Mesenchymal stem cell (in vitro differentiated cells and primary cell): ENCODE results near the gene ZNF609.
"Not testable (repeated sequence)": the region's sequence is repeated elsewhere in the genome, so short reads cannot be mapped to it uniquely, and the experiment has no call there.

Experiments used
- DNase-seq: peaks from one replicate; pipeline ENCODE4 v3.0.0-alpha.2; 2013
- H2AFZ ChIP-seq: one replicate; pipeline ENCODE4 v1.6.1; 2013; ENCODE audit warnings: low read depth, mild to moderate bottlenecking, control low read depth, inconsistent platforms, low read length, moderate library complexity
- H2AK5ac ChIP-seq: 2 replicates; pipeline ENCODE4 v1.6.1; 2013; ENCODE audit warnings: low read length, moderate library complexity, mild to moderate bottlenecking, inconsistent platforms; ENCODE audit not compliant: severe bottlenecking
- H2BK120ac ChIP-seq: one replicate; pipeline ENCODE4 v1.6.1; 2013; ENCODE audit warnings: low read depth, mild to moderate bottlenecking, inconsistent platforms, low read length, moderate library complexity
- H2BK12ac ChIP-seq, 2 experiments: one replicate each; pipeline ENCODE4 v1.6.1; 2013; ENCODE audit warnings: inconsistent platforms in 2 of 2, low read length in 2 of 2, mild to moderate bottlenecking in 2 of 2, moderate library complexity in 2 of 2, control low read depth in 1 of 2
- H2BK15ac ChIP-seq: one replicate; pipeline ENCODE4 v1.6.1; 2013; ENCODE audit warnings: mild to moderate bottlenecking, low read depth, inconsistent platforms; ENCODE audit not compliant: poor library complexity, severe bottlenecking
- H2BK5ac ChIP-seq: 2 replicates; pipeline ENCODE4 v1.6.1; 2013; ENCODE audit warnings: low read depth, mild to moderate bottlenecking, low read length, control low read depth, inconsistent platforms; ENCODE audit not compliant: poor library complexity, severe bottlenecking
- H3K14ac ChIP-seq, 2 experiments: one replicate each; pipeline ENCODE4 v1.6.1; 2013; ENCODE audit warnings: inconsistent platforms in 2 of 2, low read length in 2 of 2, control low read depth in 1 of 2, mild to moderate bottlenecking in 1 of 2, moderate library complexity in 1 of 2
- H3K18ac ChIP-seq, 2 experiments: one replicate each; pipeline ENCODE4 v1.6.1; 2013; ENCODE audit warnings: inconsistent platforms in 2 of 2, low read length in 2 of 2, control low read depth in 1 of 2, low read depth in 1 of 2, mild to moderate bottlenecking in 1 of 2
- H3K23ac ChIP-seq, 2 experiments: one replicate each; pipeline ENCODE4 v1.6.1; 2013; ENCODE audit warnings: inconsistent platforms in 2 of 2, low read length in 2 of 2, mild to moderate bottlenecking in 2 of 2, moderate library complexity in 2 of 2, control low read depth in 1 of 2
- H3K27ac ChIP-seq: 2 replicates; pipeline ENCODE4 v1.5.1; 2013; ENCODE audit warnings: mild to moderate bottlenecking, moderate library complexity, low read length, control low read depth, inconsistent platforms; ENCODE audit not compliant: poor library complexity, severe bottlenecking
- H3K27me3 ChIP-seq, 2 experiments: 2 replicates each; pipeline versions ENCODE4 v1.6.1 to v1.7.0; 2013; ENCODE audit warnings: low read length in 2 of 2, mild to moderate bottlenecking in 2 of 2, moderate library complexity in 2 of 2, control low read depth in 1 of 2, inconsistent platforms in 1 of 2; ENCODE audit not compliant: control insufficient read depth in 1 of 2, insufficient read depth in 1 of 2
- H3K36me3 ChIP-seq, 2 experiments: 2 replicates each; pipeline versions ENCODE4 v1.6.1 to v1.7.0; 2013; ENCODE audit warnings: low read length in 2 of 2, control low read depth in 1 of 2, inconsistent platforms in 1 of 2, low read depth in 1 of 2, mild to moderate bottlenecking in 1 of 2; ENCODE audit not compliant: insufficient read depth in 2 of 2, control insufficient read depth in 1 of 2
- H3K4ac ChIP-seq, 2 experiments: one replicate each; pipeline ENCODE4 v1.6.1; 2013; ENCODE audit warnings: inconsistent platforms in 2 of 2, low read length in 2 of 2, mild to moderate bottlenecking in 2 of 2, moderate library complexity in 2 of 2, control low read depth in 1 of 2, low read depth in 1 of 2
- H3K4me1 ChIP-seq: 2 replicates; pipeline ENCODE4 v1.6.1; 2013; ENCODE audit warnings: low read depth, low read length, control low read depth; ENCODE audit not compliant: control insufficient read depth, insufficient read depth
- H3K4me2 ChIP-seq: 2 replicates; pipeline ENCODE4 v1.6.1; 2013; ENCODE audit warnings: low read length, mild to moderate bottlenecking, inconsistent platforms; ENCODE audit not compliant: poor library complexity, severe bottlenecking
- H3K4me3 ChIP-seq, 2 experiments: 2 replicates each; pipeline versions ENCODE4 v1.5.1 to v1.7.0; 2013; ENCODE audit warnings: low read length in 2 of 2, mild to moderate bottlenecking in 2 of 2, control low read depth in 1 of 2, low read depth in 1 of 2; ENCODE audit not compliant: insufficient read depth in 1 of 2
- H3K79me1 ChIP-seq: replicated peaks from 2 replicates; pipeline ENCODE4 v1.6.1; 2013; ENCODE audit warnings: mild to moderate bottlenecking, control low read depth, low read length, inconsistent platforms; ENCODE audit not compliant: poor library complexity, severe bottlenecking
- H3K9ac ChIP-seq: 2 replicates; pipeline ENCODE4 v1.7.0; 2013; ENCODE audit warnings: mild to moderate bottlenecking, low read length, moderate library complexity
- H3K9me3 ChIP-seq: 2 replicates; pipeline ENCODE4 v1.7.0; 2013; ENCODE audit warnings: mild to moderate bottlenecking, low read length; ENCODE audit not compliant: control insufficient read depth
- H4K8ac ChIP-seq: one replicate; pipeline ENCODE4 v1.6.1; 2013; ENCODE audit warnings: inconsistent platforms, mild to moderate bottlenecking, low read length, moderate library complexity
- H4K91ac ChIP-seq: one replicate; pipeline ENCODE4 v1.6.1; 2013; ENCODE audit warnings: mild to moderate bottlenecking, low read length, inconsistent platforms
- WGBS: methylation state at CpG from one replicate; pipeline ENCODE4 v1.1.7; 2013; ENCODE audit warnings: mixed read lengths; 5-methylcytosine and 5-hydroxymethylcytosine counted together

ZNF609 gene

GRCh38 chr15:64493641-64494040 lies 33.3 kb downstream of the ZNF609 start:
- Histone ChIP-seq H3K4ac (no peak overlapping the region), H2BK15ac (no peak overlapping the region), H2BK5ac (no peak overlapping the region), H3K14ac (no peak overlapping the region), H2AK5ac (no peak overlapping the region), H3K4me1 (peaks cover 2% of the 10 kb centered on the region), H3K4me2 (no peak overlapping the region), H3K27ac (no peak overlapping the region), H2BK120ac (no peak overlapping the region), H4K8ac (no peak overlapping the region), H3K23ac (no peak overlapping the region), H2AFZ (no peak overlapping the region), H3K79me1 (peaks cover 21% of the 10 kb centered on the region), H3K4me3 (no peak overlapping the region), H3K36me3 (peaks cover 4 to 15% of the 10 kb centered on the region in 2 experiments), H3K9ac (no peak overlapping the region), H3K9me3 (no peaks in the 10 kb centered on the region), H3K18ac (no peak overlapping the region), H2BK12ac (no peak overlapping the region), H4K91ac (no peak overlapping the region), H3K27me3 (no peaks in the 10 kb centered on the region)
- 93% methylated on average over 2 of the region's 2 CpGs for WGBS
- DNase-seq: no peak

GRCh38 chr15:64495968-64496367 lies 35.6 kb downstream of the ZNF609 start:
- not testable (repeated sequence) for H3K23ac ChIP-seq, H2AFZ ChIP-seq, H2BK120ac ChIP-seq, H2AK5ac ChIP-seq, H3K9me3 ChIP-seq, H3K4me3 ChIP-seq, H3K27ac ChIP-seq, H3K18ac ChIP-seq, H3K27me3 ChIP-seq, H2BK5ac ChIP-seq, H3K14ac ChIP-seq, H4K91ac ChIP-seq, H3K9ac ChIP-seq, DNase-seq, H2BK12ac ChIP-seq, H2BK15ac ChIP-seq, H3K4me1 ChIP-seq, H4K8ac ChIP-seq, H3K4me2 ChIP-seq, H3K4ac ChIP-seq
- peaks cover 13 to 28% of the 10 kb centered on the region in 2 experiments for H3K36me3 ChIP-seq
- peaks cover 34% of the 10 kb centered on the region for H3K79me1 ChIP-seq
- WGBS: no CpG with 5 or more reads among the region's 2 CpGs

GRCh38 chr15:64500695-64501395 lies 40.5 kb downstream of the ZNF609 start:
- Histone ChIP-seq H2AK5ac (no peak overlapping the region), H2BK15ac (no peak overlapping the region), H3K9me3 (no peaks in the 10 kb centered on the region), H3K4ac (no peak overlapping the region), H3K79me1 (peaks cover 37% of the 10 kb centered on the region), H3K36me3 (peaks cover 18 to 58% of the 10 kb centered on the region in 2 experiments), H3K9ac (no peak overlapping the region), H4K8ac (no peak overlapping the region), H3K4me3 (no peak overlapping the region), H2BK120ac (no peak overlapping the region), H3K18ac (no peak overlapping the region), H3K27ac (no peak overlapping the region), H3K4me2 (no peak overlapping the region), H3K4me1 (peaks cover 3% of the 10 kb centered on the region), H4K91ac (no peak overlapping the region), H2BK12ac (no peak overlapping the region), H3K23ac (no peak overlapping the region), H3K14ac (no peak overlapping the region), H2AFZ (no peak overlapping the region), H2BK5ac (no peak overlapping the region), H3K27me3 (no peaks in the 10 kb centered on the region)
- 70% methylated on average over 3 of the region's 3 CpGs for WGBS
- no peak for DNase-seq

- no peaks in the 10 kb centered on the region for H3K9me3 ChIP-seq
- peak overlapping the region in 1 of 2 experiments; percentile 70 for H3K23ac ChIP-seq
- peak overlapping the region in 1 of 2 experiments; percentile 58 for H3K4ac ChIP-seq
- H2AFZ ChIP-seq: no peak overlapping the region
- DNase-seq: no peak
- no peak overlapping the region for H4K8ac ChIP-seq
- WGBS: no CpG with 5 or more reads among the region's 1 CpG
- no peak overlapping the region for H2BK120ac ChIP-seq
- no peak overlapping the region for H3K4me3 ChIP-seq
- H3K27ac ChIP-seq: no peak overlapping the region
- H2BK5ac ChIP-seq: no peak overlapping the region
- H3K14ac ChIP-seq: peak overlapping the region in 1 of 2 experiments; percentile 21
- no peak overlapping the region for H3K9ac ChIP-seq
- H3K4me1 ChIP-seq: peaks cover 3% of the 10 kb centered on the region
- H4K91ac ChIP-seq: no peak overlapping the region
- H2BK15ac ChIP-seq: no peak overlapping the region
- H3K79me1 ChIP-seq: peaks cover 35% of the 10 kb centered on the region
- peaks cover 18 to 56% of the 10 kb centered on the region in 2 experiments for H3K36me3 ChIP-seq
- H3K4me2 ChIP-seq: no peak overlapping the region
- H2BK12ac ChIP-seq: no peak overlapping the region
- no peaks in the 10 kb centered on the region for H3K27me3 ChIP-seq
- H3K18ac ChIP-seq: no peak overlapping the region
- no peak overlapping the region for H2AK5ac ChIP-seq
Measured at GRCh38 chr15:64501396-64501715, 41.0 kb downstream of the ZNF609 start.
